GM12892 (cell line): ENCODE results near the gene USP13.

ENCODE experiments used
- DNase-seq: peaks from one replicate; pipeline ENCODE4 v3.0.0; 2011; ENCODE audit not compliant: insufficient read length
- FAIRE-seq: peaks from 2 replicates; lab custom pipeline; 2011; peaks lifted over from hg19 to GRCh38; lab: Jason Lieb, UNC
- POLR2A ChIP-seq: IDR thresholded peaks from 2 replicates; pipeline ENCODE4 v1.6.1; 2011; ENCODE audit warnings: low read depth, low read length, control low read depth
- POLR2AphosphoS5 ChIP-seq: IDR thresholded peaks from 2 replicates; pipeline ENCODE4 v1.6.1; 2011; ENCODE audit warnings: low read depth, low read length, control low read depth
- TAF1 ChIP-seq: IDR thresholded peaks from 2 replicates; pipeline ENCODE4 v1.6.1; 2011; ENCODE audit warnings: low read depth, mild to moderate bottlenecking, control low read depth, low read length, borderline replicate concordance

Gene USP13

GRCh38 chr3:179791793-179792192 is 139.0 kb downstream of the USP13 start:
- FAIRE-seq: no peak
- TF ChIP-seq POLR2AphosphoS5: no peak
- no peak for TF ChIP-seq POLR2A
- DNase-seq: no peak

DNA sequence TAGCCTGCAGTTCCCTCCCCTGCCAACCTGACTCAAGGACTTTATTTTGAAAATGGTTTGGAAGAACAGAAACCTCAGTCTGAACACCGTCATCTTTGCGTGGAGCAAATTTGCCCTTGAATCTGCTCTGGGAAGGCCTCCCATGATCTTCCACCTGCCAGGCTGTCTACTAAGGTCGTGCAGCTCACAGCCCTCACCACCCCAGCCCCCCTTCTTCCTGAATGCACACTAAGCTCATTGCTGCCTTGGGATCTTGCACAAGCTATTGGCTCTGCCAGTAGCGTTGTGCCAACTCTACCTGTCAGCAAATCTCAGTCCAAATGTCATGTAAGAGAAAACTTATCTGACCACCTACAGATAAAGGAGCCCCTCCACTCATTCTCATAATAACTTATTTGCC is 141.5 kb downstream of the USP13 start:
- no peak for TF ChIP-seq POLR2AphosphoS5
- TF ChIP-seq POLR2A: no peak
- no peak for TF ChIP-seq TAF1
- FAIRE-seq: no peak
- no peak for DNase-seq

DNA sequence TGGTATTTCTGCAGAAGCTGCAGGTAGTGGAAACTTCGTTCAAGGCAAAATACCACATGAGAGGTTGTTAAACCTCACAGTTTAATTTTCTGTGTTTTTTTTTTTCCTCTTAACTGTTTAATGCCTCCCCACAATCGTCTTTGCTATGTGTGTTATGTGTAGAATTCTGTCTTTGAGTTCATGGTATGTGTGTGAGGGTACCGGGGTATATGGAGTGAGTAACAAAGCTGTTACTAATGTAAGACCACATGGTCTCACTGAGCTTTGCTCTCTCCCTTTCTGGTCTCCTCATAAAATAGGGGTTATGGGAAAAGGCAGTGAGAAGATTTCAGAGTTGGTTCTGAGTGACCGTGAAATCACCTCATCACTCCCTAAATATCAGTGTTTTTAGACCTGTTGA is 143.6 kb downstream of the USP13 start:
- no peak for DNase-seq
- no peak for FAIRE-seq
- TF ChIP-seq POLR2AphosphoS5 (no peak), POLR2A (no peak), TAF1 (no peak)

DNA sequence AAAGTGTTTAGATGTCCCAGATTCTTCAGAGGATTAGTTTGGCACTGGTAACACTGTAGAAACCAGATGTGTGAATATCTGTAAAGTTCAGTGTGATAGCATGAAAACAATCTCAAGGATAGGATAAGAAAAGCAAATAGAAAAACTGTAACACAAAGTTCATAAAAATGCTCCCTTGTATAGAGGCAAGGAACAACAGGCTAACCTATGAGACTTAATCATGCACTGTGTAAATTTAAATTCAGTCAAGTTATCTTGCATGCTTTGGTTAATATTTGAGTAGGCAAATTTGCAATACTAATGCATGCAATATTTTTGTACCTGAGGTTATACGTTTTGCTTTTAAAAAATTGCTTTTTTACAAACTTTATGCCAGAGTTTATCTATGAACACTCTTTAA is 144.4 kb downstream of the USP13 start:
- FAIRE-seq (no peak), DNase-seq (no peak)
- no peak for TF ChIP-seq POLR2A

DNA sequence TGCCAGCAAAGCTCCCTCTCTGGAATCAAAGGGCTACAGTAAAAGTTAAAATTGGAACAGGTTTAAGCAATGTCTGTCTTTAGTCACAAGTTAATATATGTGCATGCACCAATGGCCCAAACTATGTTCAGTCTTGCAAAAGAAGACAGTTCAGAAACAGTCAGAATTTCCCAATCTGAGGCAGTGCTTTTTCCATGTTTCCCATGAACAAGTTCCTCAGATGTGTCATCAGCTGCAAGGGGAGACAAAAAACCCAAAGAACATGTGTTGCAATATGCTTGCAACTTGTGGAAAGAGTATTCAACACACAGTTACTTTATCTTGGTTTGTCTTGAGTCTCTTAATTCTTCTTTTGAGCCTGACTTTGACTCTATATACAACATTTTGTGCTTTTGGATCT is 148.4 kb downstream of the USP13 start:
- no peak for TF ChIP-seq TAF1
- no peak for TF ChIP-seq POLR2AphosphoS5
- no peak for TF ChIP-seq POLR2A
- FAIRE-seq: no peak
- DNase-seq: no peak

GRCh38 chr3:179801856-179802255 is 149.0 kb downstream of the USP13 start:
- DNase-seq (no peak), FAIRE-seq (no peak)
- TF ChIP-seq TAF1: no peak
- TF ChIP-seq POLR2AphosphoS5: no peak

DNA sequence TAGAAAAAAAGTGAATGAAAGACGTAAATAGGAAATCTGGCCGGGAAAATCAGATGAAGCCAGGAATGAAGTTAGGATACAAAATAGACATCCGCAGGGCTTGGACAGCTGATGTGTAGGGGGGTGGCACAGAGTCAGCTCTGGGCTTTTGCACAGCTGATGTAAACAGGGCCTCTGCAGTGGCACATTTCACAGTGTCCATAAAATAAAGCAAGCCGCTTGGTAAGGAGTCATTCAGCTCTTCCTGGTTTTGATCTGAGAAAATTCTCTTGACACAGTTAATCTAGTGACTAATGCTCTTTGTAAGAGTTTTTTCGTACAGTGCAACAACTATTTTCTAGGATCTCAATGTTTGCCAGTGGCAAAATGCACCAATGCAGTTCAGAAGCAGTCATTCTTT is 153.3 kb downstream of the USP13 start:
- DNase-seq: no peak
- no peak for FAIRE-seq
- TF ChIP-seq POLR2A: no peak

GRCh38 chr3:179807588-179807987 is 154.7 kb downstream of the USP13 start:
- FAIRE-seq (no peak), DNase-seq (no peak)
- TF ChIP-seq POLR2A (no peak), POLR2AphosphoS5 (no peak), TAF1 (no peak)

DNA sequence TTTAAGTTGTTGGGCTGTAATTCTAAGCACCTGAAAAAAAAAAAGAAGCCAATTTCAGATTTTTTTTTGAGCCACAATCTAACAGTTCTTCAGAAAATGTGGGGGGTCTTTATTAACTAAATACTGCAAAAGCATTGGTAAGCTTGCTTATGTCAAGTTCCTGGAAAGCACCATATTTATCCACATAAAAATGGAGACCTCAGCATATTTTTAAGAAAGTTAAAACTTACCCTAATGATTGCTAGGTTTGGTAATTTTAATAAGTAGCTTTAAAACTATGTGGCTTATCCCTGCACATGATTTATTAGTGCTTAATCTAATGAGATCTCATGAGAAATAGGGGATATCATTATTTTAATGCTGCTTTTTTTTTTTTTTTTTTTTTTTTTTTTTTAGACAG is 156.8 kb downstream of the USP13 start:
- DNase-seq (no peak), FAIRE-seq (no peak)
- TF ChIP-seq TAF1 (no peak), POLR2A (no peak), POLR2AphosphoS5 (no peak)

GRCh38 chr3:179811321-179812095 is 158.7 kb downstream of the USP13 start:
- FAIRE-seq: no peak
- TF ChIP-seq POLR2AphosphoS5 (no peak), TAF1 (no peak), POLR2A (no peak)

GRCh38 chr3:179812096-179812382 is 159.2 kb downstream of the USP13 start:
- DNase-seq (no peak), FAIRE-seq (no peak)
- no peak for TF ChIP-seq POLR2AphosphoS5
- no peak for TF ChIP-seq TAF1
- no peak for TF ChIP-seq POLR2A

More at GRCh38 chr3:179811321-179812095, 158.7 kb downstream of the USP13 start:
- DNase-seq: peak; percentile 13

DNA sequence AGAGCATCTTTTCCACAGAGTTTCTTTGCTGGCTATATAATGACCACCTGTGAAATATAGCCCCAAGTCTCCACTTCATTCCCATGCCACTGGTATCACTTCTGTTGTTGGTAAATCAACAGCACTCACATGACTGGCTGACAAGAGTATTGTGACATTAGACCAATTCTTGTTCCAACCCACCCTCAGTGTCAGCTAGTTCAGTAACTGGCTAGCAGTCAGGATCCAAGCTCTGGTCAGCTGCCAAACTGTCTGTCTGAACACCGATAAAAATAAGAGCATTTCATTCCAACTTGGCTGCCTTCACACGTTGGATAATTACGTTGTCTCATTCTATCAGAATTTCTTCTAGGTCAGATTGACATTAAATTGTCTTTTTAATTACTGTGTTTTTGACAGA is 166.5 kb downstream of the USP13 start:
- DNase-seq: no peak
- no peak for TF ChIP-seq TAF1
- no peak for TF ChIP-seq POLR2A
- no peak for TF ChIP-seq POLR2AphosphoS5
- FAIRE-seq: no peak

GRCh38 chr3:179822296-179822695 is 169.5 kb downstream of the USP13 start:
- DNase-seq (no peak), FAIRE-seq (no peak)
- no peak for TF ChIP-seq POLR2AphosphoS5
- no peak for TF ChIP-seq POLR2A
- no peak for TF ChIP-seq TAF1
